K562 (cell line): ENCODE results near the gene AFAP1. TPM values are rescaled to one million over a fixed set of nuclear protein-coding genes. Genes with fewer than 3 reads are reported as not detected.

Experiments used
- ATAC-seq: fragments of 200-7000 bp; cut with Tn5 transposase; 3 replicates; pipeline ENCODE4 v1.9.1; 2020; ENCODE audit warnings: moderate library complexity
- BruUV-seq: library from RNA; stranded (reverse); fragments of 400-500 nt; replicated peaks from 2 replicates; lab custom pipeline; 2021; lab: Mats Ljungman, UMichigan
- CTCF ChIA-PET: fragments of 300-600 bp; formaldehyde crosslinking; extraction: SDS; loops from one replicate; lab custom pipeline; 2021; ENCODE audit warnings: low intra/inter-chr PET ratio; lab: Yijun Ruan, JAX
- POLR2A ChIA-PET: fragments of 300-600, 350-650 bp; sonication (Branson Sonifier 250); formaldehyde crosslinking; extraction: SDS; loops from one replicate; lab custom pipeline; 2021; ENCODE audit warnings: antibody characterized with exemption, inconsistent platforms; lab: Yijun Ruan, JAX
- DNase-seq, 4 experiments: peaks; one replicate each; pipeline versions ENCODE4 v3.0.0 to v3.0.0-alpha.2; 2011 to 2018; ENCODE audit warnings: low spot score in 3 of 4, mixed read lengths in 3 of 4; ENCODE audit errors: extremely low read depth in 1 of 4
- FAIRE-seq: peaks from 2 replicates; lab custom pipeline; 2011; peaks lifted over from hg19 to GRCh38; lab: Jason Lieb, UNC
- H2AFZ ChIP-seq: 2 replicates; pipeline ENCODE4 v1.6.0; 2011; ENCODE audit warnings: low read depth, low read length, control low read depth, inconsistent platforms
- H3K27ac ChIP-seq: fragments of 200-600 bp; 3 replicates; pipeline ENCODE4 v1.8.0; 2011; ENCODE audit warnings: low read depth, mild to moderate bottlenecking, control low read depth, inconsistent platforms, low read length, moderate library complexity, mixed read lengths; ENCODE audit errors: extremely low read depth
- H3K27me3 ChIP-seq, 2 experiments: fragments of 300-600 bp in 1 of 2; 2 replicates in 1 of 2; 3 replicates in 1 of 2; pipeline versions ENCODE4 v1.6.0 to v1.8.0; 2011; ENCODE audit warnings: inconsistent platforms in 2 of 2, low read length in 2 of 2, mild to moderate bottlenecking in 1 of 2, mixed read lengths in 1 of 2, moderate library complexity in 1 of 2; ENCODE audit not compliant: control insufficient read depth in 2 of 2, insufficient read depth in 2 of 2
- H3K36me3 ChIP-seq: fragments of 300-600 bp; 3 replicates; pipeline ENCODE4 v1.8.0; 2011; ENCODE audit warnings: mild to moderate bottlenecking, low read length, inconsistent platforms; ENCODE audit not compliant: control insufficient read depth, insufficient read depth
- H3K4me1 ChIP-seq, 2 experiments: fragments of 200-600 bp in 1 of 2; replicated peaks in 1 of 2; 2 replicates in 1 of 2; 3 replicates in 1 of 2; pipeline versions ENCODE4 v1.5.1 to v1.8.0; 2011; ENCODE audit warnings: inconsistent platforms in 2 of 2, low read length in 2 of 2, mild to moderate bottlenecking in 1 of 2, mixed read lengths in 1 of 2, moderate library complexity in 1 of 2; ENCODE audit not compliant: control insufficient read depth in 2 of 2, insufficient read depth in 2 of 2
- H3K4me2 ChIP-seq: 2 replicates; pipeline ENCODE4 v1.6.1; 2011; ENCODE audit warnings: low read length, control low read depth, inconsistent platforms, mixed read lengths; ENCODE audit not compliant: insufficient read depth
- H3K4me3 ChIP-seq: fragments of 200-600 bp; sonication (generic), shearing (Covaris generic); 2 replicates; pipeline ENCODE4 v1.5.1; 2016; ENCODE audit warnings: control low read depth, inconsistent platforms
- H3K79me2 ChIP-seq: fragments of 200-600 bp; 3 replicates; pipeline ENCODE4 v1.8.0; 2011; ENCODE audit warnings: low read length, inconsistent platforms; ENCODE audit not compliant: control insufficient read depth, insufficient read depth
- H3K9ac ChIP-seq, 2 experiments: 2 replicates each; pipeline versions ENCODE4 v1.6.0 to v1.6.1; 2011; ENCODE audit warnings: low read depth in 2 of 2, low read length in 2 of 2, control low read depth in 1 of 2, inconsistent platforms in 1 of 2, mild to moderate bottlenecking in 1 of 2, mixed read lengths in 1 of 2; ENCODE audit not compliant: insufficient read depth in 1 of 2
- H3K9me1 ChIP-seq: one replicate; pipeline ENCODE4 v1.6.0; 2011; ENCODE audit warnings: inconsistent platforms, mild to moderate bottlenecking, low read length, moderate library complexity; ENCODE audit not compliant: control insufficient read depth, insufficient read depth
- H3K9me3 ChIP-seq: replicated peaks from 2 replicates; pipeline ENCODE4 v1.5.1; 2011; ENCODE audit warnings: low read depth, low read length, inconsistent platforms; ENCODE audit not compliant: control insufficient read depth, insufficient read depth
- H4K20me1 ChIP-seq: replicated peaks from 2 replicates; pipeline ENCODE4 v1.6.1; 2011; ENCODE audit warnings: low read length, inconsistent platforms, mixed read lengths; ENCODE audit not compliant: control insufficient read depth, insufficient read depth
- BRCA1 ChIP-seq, 2 experiments: fragments of 450-650 bp in 1 of 2; sonication (generic) in 1 of 2; formaldehyde crosslinking in 1 of 2; IDR thresholded peaks; 2 replicates each; pipeline versions ENCODE4 v1.5.0 to v1.6.1; 2017 to 2020; ENCODE audit warnings: mild to moderate bottlenecking in 1 of 2, missing genetic modification reagents in 1 of 2
- FOS ChIP-seq: IDR thresholded peaks from 3 replicates; pipeline ENCODE4 v1.6.1; 2011; ENCODE audit not compliant: insufficient read length; ENCODE audit errors: extremely low read depth
- HES1 ChIP-seq: fragments of 450-650 bp; IDR thresholded peaks from 2 replicates; pipeline ENCODE4 v1.6.1; 2016; ENCODE audit warnings: low read depth, mild to moderate bottlenecking, moderate library complexity
- HLTF ChIP-seq: fragments of 450-650 bp; IDR thresholded peaks from 2 replicates; pipeline ENCODE4 v1.6.1; 2016
- HMGXB4 ChIP-seq: sonication (generic); formaldehyde crosslinking; IDR thresholded peaks from 2 replicates; pipeline ENCODE4 v1.8.1; 2023; ENCODE audit warnings: mild to moderate bottlenecking, missing genetic modification reagents
- MAFK ChIP-seq: IDR thresholded peaks from 2 replicates; pipeline ENCODE4 v1.6.1; 2011; ENCODE audit warnings: low read length, improper control_type of control experiment
- MEF2A ChIP-seq: IDR thresholded peaks from 2 replicates; pipeline ENCODE4 v1.6.1; 2011; ENCODE audit warnings: low read depth, mild to moderate bottlenecking, low read length, moderate library complexity; ENCODE audit not compliant: control insufficient read depth
- NR4A1 ChIP-seq, 2 experiments: fragments of 250-450 bp in 1 of 2; fragments of 450-650 bp in 1 of 2; sonication (Bioruptor Pico) in 1 of 2; IDR thresholded peaks; 2 replicates each; pipeline versions ENCODE4 v1.4.0 to v1.6.1; 2016 to 2020; ENCODE audit warnings: mild to moderate bottlenecking in 2 of 2, missing compliant biosample characterization in 1 of 2, missing genetic modification characterization in 1 of 2, moderate library complexity in 1 of 2
- POLR2AphosphoS2 ChIP-seq: IDR thresholded peaks from 2 replicates; pipeline ENCODE4 v1.6.1; 2012; ENCODE audit warnings: low read length, improper control_type of control experiment
- RBM17 ChIP-seq: fragments of 200-400 bp; formaldehyde crosslinking; IDR thresholded peaks from 2 replicates; pipeline ENCODE4 v1.6.1; 2017; ENCODE audit warnings: low read depth, mild to moderate bottlenecking, low read length, borderline replicate concordance
- STAT6 ChIP-seq: sonication (generic); formaldehyde crosslinking; IDR thresholded peaks from 2 replicates; pipeline ENCODE4 v1.8.1; 2023; ENCODE audit warnings: mild to moderate bottlenecking, missing genetic modification reagents
- TBP ChIP-seq: optimal IDR thresholded peaks from 2 replicates; pipeline ENCODE3; 2011; ENCODE audit warnings: low read depth, low read length, improper control_type of control experiment
- THRAP3 ChIP-seq: fragments of 450-650 bp; IDR thresholded peaks from 2 replicates; pipeline ENCODE4 v1.6.1; 2016; ENCODE audit warnings: mild to moderate bottlenecking, inconsistent platforms, borderline replicate concordance
- ZNF239 ChIP-seq: fragments of 250-450 bp; sonication (Bioruptor Pico); IDR thresholded peaks from 2 replicates; pipeline ENCODE4 v1.4.0; 2020; ENCODE audit warnings: mild to moderate bottlenecking
- ZNF384 ChIP-seq: IDR thresholded peaks from 2 replicates; pipeline ENCODE4 v1.6.1; 2012; ENCODE audit warnings: low read depth, low read length, improper control_type of control experiment
- ZNF444 ChIP-seq: fragments of 250-450 bp; sonication (Bioruptor Pico); IDR thresholded peaks from 2 replicates; pipeline ENCODE4 v1.4.0; 2020; ENCODE audit warnings: mild to moderate bottlenecking, moderate library complexity
- ZNF79 ChIP-seq: fragments of 250-450 bp; sonication (Bioruptor Pico); IDR thresholded peaks from 2 replicates; pipeline ENCODE4 v1.4.0; 2020; ENCODE audit warnings: low read depth, mild to moderate bottlenecking, moderate library complexity
- WGBS: fragments of 100-300 bp; shearing (Covaris generic); methylation state at CpG from one replicate; pipeline ENCODE4 v1.1.6; 2016; ENCODE audit warnings: low coverage, mixed read lengths; ENCODE audit not compliant: insufficient coverage; ENCODE audit errors: missing lambda C conversion rate; 5-methylcytosine and 5-hydroxymethylcytosine counted together
- in situ Hi-C: fragments of 300-500 bp; cut with MboI; formaldehyde crosslinking; loops from 4 replicates; pipeline ENCODE4 v1.15.0; 2018; ENCODE audit warnings: inconsistent platforms, mixed read lengths
- intact Hi-C: fragments of 100-400 bp; cut with micrococcal nuclease; formaldehyde crosslinking; loops from 2 replicates; pipeline ENCODE4 v1.14.2; 2022
- polyA plus RNA-seq, 8 experiments: library from polyadenylated mRNA; depleted of rRNA in 4 of 8; stranded (reverse) in 5 of 8; unstranded in 3 of 8; fragments of >200 nt; fragmentation: Nextera tagmentation in 2 of 8; fragmentation: Illumina TruSeq in 1 of 8; extraction: Ambion mirVana in 2 of 8; extraction: Trizol in 1 of 8; gene quantifications; 2 replicates each; pipeline versions ENCODE4 v1.2.1 to v1.2.3, GENCODE V29; 2011 to 2014; ENCODE audit warnings: inconsistent platforms in 1 of 8, missing spikeins in 1 of 8
- total RNA-seq, 7 experiments: library from RNA; depleted of rRNA in 6 of 7; stranded (reverse); fragments of >200 nt in 6 of 7; fragmentation: Illumina TruSeq in 2 of 7; extraction: Trizol in 2 of 7; gene quantifications; 2 replicates each; pipeline versions ENCODE4 v1.2.1 to v1.2.3, GENCODE V29; 2011 to 2021; ENCODE audit warnings: low replicate concordance in 1 of 7
- TF ChIP-seq, protein P1 (sequence below): fragments of 450-650 bp; formaldehyde crosslinking; IDR thresholded peaks from 2 replicates; pipeline ENCODE4 v1.4.0; 2022; ENCODE audit warnings: missing genetic modification characterization

The AFAP1 gene
- total and polyA plus RNA-seq, 9 of the 15 experiments (the other 6 are each of a cell fraction or from before 2014, with no cell fraction given): 0.07 to 0.42 (median 0.12) TPM; not detected in 1

DNA sequence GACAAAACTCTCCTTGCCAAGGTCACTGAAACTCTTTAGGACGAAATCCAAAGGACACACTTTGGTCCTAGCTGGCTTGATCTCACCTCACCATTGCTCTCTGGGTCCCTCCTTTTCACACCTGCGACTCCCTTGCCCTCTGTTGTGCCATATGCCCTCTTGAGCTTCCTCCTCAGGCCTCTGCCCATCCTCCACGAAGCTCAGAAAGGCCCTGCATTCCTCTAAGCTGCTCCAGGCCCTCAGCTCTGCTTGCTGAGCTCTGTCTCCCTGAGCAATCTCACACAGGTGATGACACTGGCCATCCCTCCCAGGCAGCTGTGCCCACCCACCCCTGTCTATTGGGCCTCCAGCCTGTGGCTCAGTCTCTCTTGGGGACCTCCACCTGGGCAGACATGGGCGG lies 10.1 kb upstream of the AFAP1 start:
- ChIA-PET POLR2A (interaction anchor here (1.1 kb wide), 1 partner anchor 11 kb away, joined by 3 read pairs; no protein-coding TSS in a partner anchor), CTCF (interaction anchor here (0.6 kb wide), 1 partner anchor 145 kb away, joined by 3 read pairs; no protein-coding TSS in a partner anchor)
- intact Hi-C loops (no loop called here), in situ Hi-C loops (no loop called here)
- no peaks in the 10 kb centered on the region; the same call in 1 of the 2 replicates for H4K20me1 ChIP-seq
- no peak for ATAC-seq
- no peak overlapping the region for H3K27ac ChIP-seq
- H3K27me3 ChIP-seq: 0 out of 5 replicates have a peak, but pooled peaks cover 0 to 14% of the 10 kb centered on the region in 2 experiments
- H3K9me3 ChIP-seq: no peaks in the 10 kb centered on the region
- H3K79me2 ChIP-seq: no peaks in the 10 kb centered on the region
- no peaks in the 10 kb centered on the region for H3K9me1 ChIP-seq
- no peak for DNase-seq
- H3K36me3 ChIP-seq: no peaks in the 10 kb centered on the region
- no peak overlapping the region for H3K4me2 ChIP-seq
- whole genome bisulfite sequencing: 0% methylated on average over 4 of the region's 4 CpGs
- no peak overlapping the region for H3K9ac ChIP-seq
- no peak for FAIRE-seq
- H3K4me3 ChIP-seq: no peak overlapping the region
- no peaks in the 10 kb centered on the region for H3K4me1 ChIP-seq
- H2AFZ ChIP-seq: no peak overlapping the region
- no TSS peak for BruUV-seq
- TF ChIP-seq ZNF79 (CRISPR knock-in tag) (no peak), MAFK (no peak), FOS (no peak), MEF2A (no peak), RBM17 (no peak), HES1 (no peak), HMGXB4 (CRISPR knock-in tag) (no peak), NR4A1 (CRISPR knock-in tag; IDR thresholded peaks at IDR 0.05) (no peak), NR4A1 (tag; IDR thresholded peaks at IDR 0.05) (no peak), ZNF384 (no peak), STAT6 (CRISPR knock-in tag) (no peak), POLR2AphosphoS2 (no peak), BRCA1 (IDR thresholded peaks at IDR 0.05) (no peak), BRCA1 (CRISPR knock-in tag; IDR thresholded peaks at IDR 0.05) (no peak), THRAP3 (no peak), TBP (no peak), ZNF444 (CRISPR knock-in tag) (no peak), HLTF (no peak), ZNF239 (no peak)
- TF ChIP-seq, protein P1, sequence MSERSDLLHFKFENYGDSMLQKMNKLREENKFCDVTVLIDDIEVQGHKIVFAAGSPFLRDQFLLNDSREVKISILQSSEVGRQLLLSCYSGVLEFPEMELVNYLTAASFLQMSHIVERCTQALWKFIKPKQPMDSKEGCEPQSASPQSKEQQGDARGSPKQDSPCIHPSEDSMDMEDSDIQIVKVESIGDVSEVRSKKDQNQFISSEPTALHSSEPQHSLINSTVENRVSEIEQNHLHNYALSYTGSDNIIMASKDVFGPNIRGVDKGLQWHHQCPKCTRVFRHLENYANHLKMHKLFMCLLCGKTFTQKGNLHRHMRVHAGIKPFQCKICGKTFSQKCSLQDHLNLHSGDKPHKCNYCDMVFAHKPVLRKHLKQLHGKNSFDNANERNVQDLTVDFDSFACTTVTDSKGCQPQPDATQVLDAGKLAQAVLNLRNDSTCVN (CRISPR knock-in tag): no peak
